HEK293 (cell line): ENCODE results near the gene STMN1.

Experiments used
- CTCF ChIA-PET: fragments of 350-600 bp; formaldehyde crosslinking; extraction: SDS; loops from one replicate; lab custom pipeline; 2021; ENCODE audit warnings: antibody characterized with exemption; lab: Yijun Ruan, JAX
- POLR2A ChIA-PET: fragments of 300-600 bp; formaldehyde crosslinking; extraction: SDS; loops from one replicate; lab custom pipeline; 2020; ENCODE audit warnings: antibody characterized with exemption, inconsistent platforms; lab: Yijun Ruan, JAX
- H3K27ac ChIP-seq: fragments of 200-500 bp; sonication (Bioruptor generic); 2 replicates; pipeline ENCODE4 v1.5.1; 2014; ENCODE audit warnings: low read depth, low read length, control low read depth, inconsistent platforms; ENCODE audit errors: extremely low read depth
- H3K36me3 ChIP-seq, 2 experiments: fragments of 200-500 bp in 1 of 2; sonication (Bioruptor generic) in 1 of 2; 1 replicate in 1 of 2; 2 replicates in 1 of 2; pipeline ENCODE4 v1.5.1; 2014 to 2017; ENCODE audit warnings: inconsistent platforms in 2 of 2, low read length in 2 of 2; ENCODE audit not compliant: control insufficient read depth in 2 of 2, insufficient read depth in 1 of 2
- H3K4me1 ChIP-seq: fragments of 200-500 bp; sonication (Bioruptor generic); 2 replicates; pipeline ENCODE4 v1.5.1; 2014; ENCODE audit warnings: mild to moderate bottlenecking, low read length, inconsistent platforms; ENCODE audit not compliant: control insufficient read depth, insufficient read depth
- H3K4me3 ChIP-seq: 2 replicates; pipeline ENCODE4 v1.5.1; 2011; ENCODE audit warnings: low read depth, mild to moderate bottlenecking, control low read depth, low read length, moderate library complexity
- H3K9me3 ChIP-seq: fragments of 200-500 bp; sonication (Bioruptor generic); 2 replicates; pipeline ENCODE4 v1.5.1; 2014; ENCODE audit warnings: low read depth, low read length, inconsistent platforms; ENCODE audit not compliant: control insufficient read depth, insufficient read depth
- KLF1 ChIP-seq: fragments of 450-650 bp; formaldehyde crosslinking; IDR thresholded peaks from 2 replicates; pipeline ENCODE4 v1.5.1; 2016; ENCODE audit warnings: missing biosample characterization, missing genetic modification characterization
- KLF8 ChIP-seq: fragments of 450-650 bp; formaldehyde crosslinking; IDR thresholded peaks from 2 replicates; pipeline ENCODE4 v1.5.1; 2016; ENCODE audit warnings: missing biosample characterization, missing genetic modification characterization
- MEIS1 ChIP-seq: sonication (generic); formaldehyde crosslinking; IDR thresholded peaks from 2 replicates; pipeline ENCODE4 v1.8.1; 2022; ENCODE audit warnings: missing genetic modification reagents, mild to moderate bottlenecking, borderline replicate concordance
- PBX3 ChIP-seq: sonication (generic); formaldehyde crosslinking; IDR thresholded peaks from 2 replicates; pipeline ENCODE4 v1.8.1; 2022; ENCODE audit warnings: mild to moderate bottlenecking, moderate library complexity, missing genetic modification reagents
- SCRT1 ChIP-seq: fragments of 450-650 bp; formaldehyde crosslinking; IDR thresholded peaks from 2 replicates; pipeline ENCODE4 v1.5.1; 2016; ENCODE audit warnings: missing biosample characterization, missing genetic modification characterization, borderline replicate concordance
- SCRT2 ChIP-seq: fragments of 450-650 bp; formaldehyde crosslinking; IDR thresholded peaks from 2 replicates; pipeline ENCODE4 v1.5.1; 2016; ENCODE audit warnings: missing biosample characterization, missing genetic modification characterization
- TSHZ1 ChIP-seq: fragments of 450-650 bp; formaldehyde crosslinking; IDR thresholded peaks from 2 replicates; pipeline ENCODE4 v1.5.1; 2016; ENCODE audit warnings: missing biosample characterization, missing genetic modification characterization, borderline replicate concordance
- ZBTB1 ChIP-seq: fragments of 450-650 bp; formaldehyde crosslinking; IDR thresholded peaks from 2 replicates; pipeline ENCODE4 v1.5.1; 2016; ENCODE audit warnings: missing biosample characterization, missing genetic modification characterization
- ZBTB6 ChIP-seq: fragments of 450-650 bp; formaldehyde crosslinking; IDR thresholded peaks from 2 replicates; pipeline ENCODE4 v1.5.1; 2017; ENCODE audit warnings: missing biosample characterization, missing genetic modification characterization
- ZBTB7A ChIP-seq: fragments of 450-650 bp; formaldehyde crosslinking; IDR thresholded peaks from 2 replicates; pipeline ENCODE4 v1.5.1; 2016; ENCODE audit warnings: low read depth, missing biosample characterization, missing genetic modification characterization
- ZFP3 ChIP-seq: fragments of 450-650 bp; formaldehyde crosslinking; IDR thresholded peaks from 2 replicates; pipeline ENCODE4 v1.5.1; 2016; ENCODE audit warnings: low read depth, missing biosample characterization, missing genetic modification characterization
- ZFP37 ChIP-seq: fragments of 450-650 bp; formaldehyde crosslinking; IDR thresholded peaks from 2 replicates; pipeline ENCODE4 v1.5.1; 2016; ENCODE audit warnings: missing biosample characterization, missing genetic modification characterization
- ZNF10 ChIP-seq: fragments of 450-650 bp; formaldehyde crosslinking; IDR thresholded peaks from 2 replicates; pipeline ENCODE4 v1.5.1; 2017; ENCODE audit warnings: missing biosample characterization, missing genetic modification characterization
- ZNF133 ChIP-seq: fragments of 450-650 bp; formaldehyde crosslinking; IDR thresholded peaks from 2 replicates; pipeline ENCODE4 v1.5.1; 2016; ENCODE audit warnings: missing biosample characterization, missing genetic modification characterization
- ZNF169 ChIP-seq: fragments of 450-650 bp; formaldehyde crosslinking; IDR thresholded peaks from 2 replicates; pipeline ENCODE4 v1.5.1; 2016; ENCODE audit warnings: missing biosample characterization, missing genetic modification characterization
- ZNF2 ChIP-seq: fragments of 450-650 bp; formaldehyde crosslinking; IDR thresholded peaks from 2 replicates; pipeline ENCODE4 v1.5.1; 2016; ENCODE audit warnings: missing biosample characterization, missing genetic modification characterization
- ZNF24 ChIP-seq: fragments of 450-650 bp; formaldehyde crosslinking; IDR thresholded peaks from 2 replicates; pipeline ENCODE4 v1.5.1; 2016; ENCODE audit warnings: missing biosample characterization, missing genetic modification characterization
- ZNF341 ChIP-seq: fragments of 450-650 bp; formaldehyde crosslinking; IDR thresholded peaks from 2 replicates; pipeline ENCODE4; 2016; ENCODE audit warnings: low read depth, missing biosample characterization, missing genetic modification characterization
- ZNF350 ChIP-seq: fragments of 450-650 bp; formaldehyde crosslinking; IDR thresholded peaks from 2 replicates; pipeline ENCODE4 v1.5.0; 2017; ENCODE audit warnings: missing biosample characterization, mild to moderate bottlenecking, missing genetic modification characterization
- ZNF394 ChIP-seq: fragments of 450-650 bp; formaldehyde crosslinking; IDR thresholded peaks from 2 replicates; pipeline ENCODE4 v1.5.1; 2016; ENCODE audit warnings: missing biosample characterization, missing genetic modification characterization, mild to moderate bottlenecking, moderate library complexity, borderline replicate concordance
- ZNF433 ChIP-seq: fragments of 450-650 bp; formaldehyde crosslinking; IDR thresholded peaks from 2 replicates; pipeline ENCODE4 v1.5.1; 2016; ENCODE audit warnings: missing biosample characterization, missing genetic modification characterization, low read depth
- ZNF544 ChIP-seq: fragments of 450-650 bp; formaldehyde crosslinking; IDR thresholded peaks from 2 replicates; pipeline ENCODE4 v1.5.0; 2017; ENCODE audit warnings: missing biosample characterization, missing genetic modification characterization
- ZNF560 ChIP-seq: fragments of 450-650 bp; formaldehyde crosslinking; IDR thresholded peaks from 2 replicates; pipeline ENCODE4 v1.5.1; 2017; ENCODE audit warnings: missing biosample characterization, missing genetic modification characterization, borderline replicate concordance
- ZNF580 ChIP-seq: fragments of 450-650 bp; formaldehyde crosslinking; IDR thresholded peaks from 2 replicates; pipeline ENCODE4 v1.5.1; 2016; ENCODE audit warnings: missing biosample characterization, missing genetic modification characterization
- ZNF600 ChIP-seq: fragments of 450-650 bp; formaldehyde crosslinking; IDR thresholded peaks from 2 replicates; pipeline ENCODE4 v1.5.1; 2016; ENCODE audit warnings: missing biosample characterization, missing genetic modification characterization
- ZNF629 ChIP-seq: fragments of 450-650 bp; formaldehyde crosslinking; IDR thresholded peaks from 2 replicates; pipeline ENCODE4 v1.5.1; 2017; ENCODE audit warnings: missing biosample characterization, missing genetic modification characterization
- ZNF664 ChIP-seq: fragments of 450-650 bp; formaldehyde crosslinking; IDR thresholded peaks from 2 replicates; pipeline ENCODE4 v1.5.1; 2016; ENCODE audit warnings: missing biosample characterization, missing genetic modification characterization
- ZNF777 ChIP-seq: fragments of 450-650 bp; formaldehyde crosslinking; IDR thresholded peaks from 2 replicates; pipeline ENCODE4 v1.5.1; 2017; ENCODE audit warnings: missing biosample characterization, missing genetic modification characterization, borderline replicate concordance
- ZNF843 ChIP-seq: fragments of 450-650 bp; formaldehyde crosslinking; IDR thresholded peaks from 2 replicates; pipeline ENCODE4 v1.5.1; 2016; ENCODE audit warnings: missing biosample characterization, missing genetic modification characterization
- ZSCAN18 ChIP-seq: fragments of 450-650 bp; formaldehyde crosslinking; IDR thresholded peaks from 2 replicates; pipeline ENCODE4 v1.5.1; 2016; ENCODE audit warnings: missing biosample characterization, missing genetic modification characterization

STMN1 gene

GRCh38 chr1:25858906-25859789 is 47.1 kb downstream of the STMN1 start, which contains the start of gene AUNIP:
AUNIP (minus strand) TSS chr1:25859457; CDS start chr1:25859357, 100 bp downstream.
- H3K36me3 ChIP-seq, result peaks cover 0 to 22% of the 10 kb centered on the region in 2 experiments; a peak in 2 of 3 replicates
- POLR2A ChIA-PET, result interaction anchor here (0.7 to 0.8 kb wide), 2 partner anchors 14 to 36 kb away, joined by 3 to 4 read pairs; no protein-coding TSS in a partner anchor
- peak within 1 kb of the TSS; percentile 83 for H3K4me3 ChIP-seq
- no peaks in the 10 kb centered on the region; the same call in 1 of the 2 replicates for H3K4me1 ChIP-seq
- H3K27ac ChIP-seq, result peak within 1 kb of the TSS; percentile 71
- CTCF ChIA-PET, result no interaction called here
- H3K9me3 ChIP-seq, result no peaks in the 10 kb centered on the region
- TF ChIP-seq ZNF664 (tag by site-specific recombination), result no peak
- peak; percentile 65 for TF ChIP-seq ZNF629 (tag by site-specific recombination)
- TF ChIP-seq ZNF2 (tag by site-specific recombination), result peak; percentile 98
- peak; percentile 61; the same call in 1 of the 2 replicates for TF ChIP-seq ZNF394 (tag by site-specific recombination)
- no peak for TF ChIP-seq MEIS1 (CRISPR knock-in tag)
- TF ChIP-seq ZNF133, result peak; percentile 34; the same call in 1 of the 2 replicates
- TF ChIP-seq ZNF580, result peak; percentile 75; the same call in 1 of the 2 replicates
- TF ChIP-seq ZNF10, result no peak; the same call in 1 of the 2 replicates
- TF ChIP-seq ZNF433 (tag by site-specific recombination), result no peak
- TF ChIP-seq ZNF169 (tag by site-specific recombination), result peak; percentile 73; the same call in 1 of the 2 replicates
- peak; percentile 84 for TF ChIP-seq KLF8 (tag by site-specific recombination)
- TF ChIP-seq ZNF777 (tag by site-specific recombination), result no peak
- TF ChIP-seq ZNF600, result peak; percentile 93; the same call in 1 of the 2 replicates
- TF ChIP-seq SCRT2, result no peak
- no peak for TF ChIP-seq ZFP3 (tag by site-specific recombination)
- no peak; the same call in 1 of the 2 replicates for TF ChIP-seq ZBTB1 (tag by site-specific recombination)
- TF ChIP-seq ZNF350 (tag by site-specific recombination), result no peak
- TF ChIP-seq ZNF544 (tag by site-specific recombination), result no peak
- TF ChIP-seq TSHZ1 (tag by site-specific recombination), result no peak; the same call in 1 of the 2 replicates
- TF ChIP-seq ZNF341 (tag by site-specific recombination), result peak; percentile 92
- TF ChIP-seq ZNF560 (tag by site-specific recombination), result no peak
- peak; percentile 42; the same call in 1 of the 2 replicates for TF ChIP-seq ZSCAN18
- TF ChIP-seq ZBTB6 (tag by site-specific recombination), result peak; percentile 28
- TF ChIP-seq ZNF24 (tag by site-specific recombination), result 0 out of 2 replicates have a peak, but pooled peaks have one; percentile 74
- TF ChIP-seq ZFP37, result peak; percentile 95
- peak; percentile 72 for TF ChIP-seq KLF1 (tag by site-specific recombination)
- TF ChIP-seq ZBTB7A (tag by site-specific recombination), result peak; percentile 76
- peak; percentile 89; the same call in 1 of the 2 replicates for TF ChIP-seq PBX3 (CRISPR knock-in tag)
- no peak for TF ChIP-seq SCRT1 (tag by site-specific recombination)
- peak; percentile 80 for TF ChIP-seq ZNF843 (tag by site-specific recombination)
